OCI-LY3 (cell line): Measurements from ENCODE around the gene FALEC.

ENCODE experiments used
- EZH2phosphoT487 ChIP-seq: fragments of 200-600 bp; shearing (Covaris generic); IDR thresholded peaks from 2 replicates; pipeline ENCODE4 v1.6.1; 2018; ENCODE audit warnings: antibody characterized with exemption, mixed run types, low read depth
- TF ChIP-seq, protein P1 (sequence below): fragments of 200-600, 300-600 bp; sonication (generic); IDR thresholded peaks from 2 replicates; pipeline ENCODE4 v1.5.1; 2014; ENCODE audit warnings: antibody characterized with exemption, low read length, low read depth

DNA sequence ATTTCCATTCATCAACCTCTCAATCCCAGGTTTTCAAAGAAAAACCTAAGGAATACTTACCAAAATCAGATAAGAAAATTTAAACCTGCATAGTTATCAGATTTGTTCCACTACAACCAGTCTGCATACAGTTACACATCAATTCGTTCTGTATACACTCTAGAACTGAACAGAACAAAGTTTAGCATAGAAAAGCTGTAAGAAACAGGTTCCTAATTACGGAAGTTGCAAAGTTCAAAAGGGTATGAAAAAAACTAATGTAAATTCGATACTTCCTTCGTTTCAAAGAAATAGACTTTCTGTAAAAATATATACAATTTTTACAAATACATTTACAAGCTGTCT, 60.8 kb downstream of the FALEC start:
- TF ChIP-seq, protein P1, sequence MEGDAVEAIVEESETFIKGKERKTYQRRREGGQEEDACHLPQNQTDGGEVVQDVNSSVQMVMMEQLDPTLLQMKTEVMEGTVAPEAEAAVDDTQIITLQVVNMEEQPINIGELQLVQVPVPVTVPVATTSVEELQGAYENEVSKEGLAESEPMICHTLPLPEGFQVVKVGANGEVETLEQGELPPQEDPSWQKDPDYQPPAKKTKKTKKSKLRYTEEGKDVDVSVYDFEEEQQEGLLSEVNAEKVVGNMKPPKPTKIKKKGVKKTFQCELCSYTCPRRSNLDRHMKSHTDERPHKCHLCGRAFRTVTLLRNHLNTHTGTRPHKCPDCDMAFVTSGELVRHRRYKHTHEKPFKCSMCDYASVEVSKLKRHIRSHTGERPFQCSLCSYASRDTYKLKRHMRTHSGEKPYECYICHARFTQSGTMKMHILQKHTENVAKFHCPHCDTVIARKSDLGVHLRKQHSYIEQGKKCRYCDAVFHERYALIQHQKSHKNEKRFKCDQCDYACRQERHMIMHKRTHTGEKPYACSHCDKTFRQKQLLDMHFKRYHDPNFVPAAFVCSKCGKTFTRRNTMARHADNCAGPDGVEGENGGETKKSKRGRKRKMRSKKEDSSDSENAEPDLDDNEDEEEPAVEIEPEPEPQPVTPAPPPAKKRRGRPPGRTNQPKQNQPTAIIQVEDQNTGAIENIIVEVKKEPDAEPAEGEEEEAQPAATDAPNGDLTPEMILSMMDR: no peak
- no peak for TF ChIP-seq EZH2phosphoT487
